Measurements from ENCODE around the gene PRPF6. TPM values are rescaled to one million over a fixed set of nuclear protein-coding genes. Genes with fewer than 3 reads are reported as not detected.

Gene PRPF6
- total and polyA plus RNA-seq, 2 of the 13 experiments (the other 11 are each of a cell fraction or from before 2014, with no cell fraction given), result 63.7 to 101 TPM

- no peak; the same call in 1 of the 2 replicates for TF ChIP-seq ZNF788 (CRISPR knock-in tag; IDR thresholded peaks at IDR 0.05; ENCODE audit: borderline replicate concordance)
- TF ChIP-seq KLF13 (CRISPR knock-in tag; IDR thresholded peaks at IDR 0.05), result peak; percentile 47; the same call in 1 of the 2 replicates
- TF ChIP-seq ZNF775 (CRISPR knock-in tag; IDR thresholded peaks at IDR 0.05; ENCODE audit: borderline replicate concordance), result no peak
- TF ChIP-seq ARID5B (CRISPR knock-in tag; IDR thresholded peaks at IDR 0.05), result no peak; the same call in 1 of the 2 replicates
- TF ChIP-seq CBX5 (CRISPR knock-in tag; IDR thresholded peaks at IDR 0.05; ENCODE audit: borderline replicate concordance), result peak; percentile 16; the same call in 1 of the 2 replicates
- no peak for TF ChIP-seq ZFP36L1 (CRISPR knock-in tag; IDR thresholded peaks at IDR 0.05)
- TF ChIP-seq THAP9 (CRISPR knock-in tag; IDR thresholded peaks at IDR 0.05; ENCODE audit: borderline replicate concordance), result peak; percentile 71; the same call in 1 of the 2 replicates
- TF ChIP-seq ZFYVE20 (CRISPR knock-in tag; IDR thresholded peaks at IDR 0.05; ENCODE audit: borderline replicate concordance, low read depth), result no peak
- no peak for TF ChIP-seq ZFP36L2 (CRISPR knock-in tag; IDR thresholded peaks at IDR 0.05)
- no peak for TF ChIP-seq ZNF234 (CRISPR knock-in tag; conservative IDR thresholded peaks at IDR 0.05)
- TF ChIP-seq ZNF784 (CRISPR knock-in tag; IDR thresholded peaks at IDR 0.05; ENCODE audit: borderline replicate concordance), result no peak
- TF ChIP-seq DMAP1 (CRISPR knock-in tag; IDR thresholded peaks at IDR 0.05), result no peak
- no peak for TF ChIP-seq ZNF543 (CRISPR knock-in tag; IDR thresholded peaks at IDR 0.05)
- TF ChIP-seq IRX3 (CRISPR knock-in tag; IDR thresholded peaks at IDR 0.05; ENCODE audit: borderline replicate concordance, low read depth), result no peak
- TF ChIP-seq SOX13 (IDR thresholded peaks at IDR 0.05), result no peak
- 0 out of 4 replicates have a peak, but pooled peaks of 1 of the 2 experiments have one; percentile 9 for TF ChIP-seq SOX13 (CRISPR knock-in tag; conservative IDR thresholded peaks at IDR 0.05 in 1 of 2, IDR thresholded peaks at IDR 0.05 in 1 of 2)
- no peak for TF ChIP-seq ZNF781 (CRISPR knock-in tag; IDR thresholded peaks at IDR 0.05; ENCODE audit: borderline replicate concordance, not compliant biosample characterization)
- no peak; the same call in 1 of the 2 replicates for TF ChIP-seq ZNF160 (CRISPR knock-in tag; IDR thresholded peaks at IDR 0.05)
- TF ChIP-seq ZNF691 (CRISPR knock-in tag; IDR thresholded peaks at IDR 0.05; ENCODE audit: borderline replicate concordance, low read depth), result no peak
These were observed 10.9 kb upstream of the PRPF6 start, which contains the start of gene ZNF512B (continued) for GRCh38 chr20:63969838-63970713.

All from HepG2 (cell line).